MM.1S (cell line): ENCODE results near the gene PHF19.

Experiments
- CTCF ChIP-seq: fragments of 300-600 bp; sonication (generic); IDR thresholded peaks from 2 replicates; pipeline ENCODE4 v1.5.1; 2016; ENCODE audit warnings: antibody characterized with exemption, low read length, mixed read lengths
- EZH2phosphoT487 ChIP-seq: fragments of 300-600 bp; sonication (generic); IDR thresholded peaks from 2 replicates; pipeline ENCODE4 v1.6.1; 2018; ENCODE audit warnings: antibody characterized with exemption, low read length

- TF ChIP-seq CTCF (no peak), EZH2phosphoT487 (no peak)
Observed at GRCh38 chr9:120892748-120893610, 16.0 kb upstream of the PHF19 start.
